Activated CD8-positive, alpha-beta memory T cell treated with anti-CD3 and anti-CD28 coated beads for 48 hours (primary cell): ENCODE measurements around the gene SIAH3.

Experiments used
- DNase-seq, 3 experiments: peaks; one replicate each; pipeline ENCODE4 v3.0.0-alpha.2; 2020; ENCODE audit warnings: low read depth in 2 of 3, low spot score in 2 of 3

The SIAH3 gene

DNA sequence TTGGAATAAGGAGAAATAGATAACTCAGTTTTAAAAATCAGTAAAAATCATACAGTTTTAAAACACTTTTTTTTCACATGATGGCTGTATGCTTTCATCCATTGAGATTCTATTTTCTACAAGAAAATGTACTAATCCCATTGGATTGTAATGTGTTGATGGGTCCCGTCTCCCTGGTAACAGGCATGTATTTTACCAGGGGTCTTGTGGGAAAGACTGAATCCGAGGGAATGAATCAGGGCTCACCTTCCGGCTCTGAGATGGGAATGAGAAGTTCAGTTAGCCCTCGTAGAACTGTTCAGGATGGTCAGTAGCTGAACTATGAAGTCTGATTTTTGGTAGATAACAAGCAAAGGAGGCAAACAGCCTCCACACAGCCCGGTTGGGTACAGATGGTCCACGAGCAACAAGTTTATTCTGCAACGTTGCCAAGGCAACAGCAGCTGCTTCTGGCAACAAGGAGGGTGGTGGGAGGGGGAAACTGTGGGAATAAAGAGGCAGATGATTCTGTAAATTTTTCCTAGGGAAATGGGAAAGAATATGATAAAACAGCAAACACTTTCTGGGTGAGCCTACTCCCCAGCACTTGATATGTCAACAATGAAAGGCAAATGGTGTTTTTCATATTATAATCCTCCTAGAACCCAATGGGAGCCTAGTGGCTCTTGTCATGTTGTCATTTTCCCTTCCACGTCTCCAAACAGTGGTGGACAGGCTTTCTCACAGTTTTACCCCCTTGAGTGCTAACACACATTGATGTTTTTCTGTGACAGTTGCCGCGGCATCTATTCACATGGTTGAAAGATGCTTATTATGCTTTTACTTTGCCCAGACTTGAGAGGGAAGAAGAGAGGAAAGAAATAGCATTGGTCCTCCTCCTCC, 12.4 kb upstream of the SIAH3 start:
- no peak for DNase-seq

DNA sequence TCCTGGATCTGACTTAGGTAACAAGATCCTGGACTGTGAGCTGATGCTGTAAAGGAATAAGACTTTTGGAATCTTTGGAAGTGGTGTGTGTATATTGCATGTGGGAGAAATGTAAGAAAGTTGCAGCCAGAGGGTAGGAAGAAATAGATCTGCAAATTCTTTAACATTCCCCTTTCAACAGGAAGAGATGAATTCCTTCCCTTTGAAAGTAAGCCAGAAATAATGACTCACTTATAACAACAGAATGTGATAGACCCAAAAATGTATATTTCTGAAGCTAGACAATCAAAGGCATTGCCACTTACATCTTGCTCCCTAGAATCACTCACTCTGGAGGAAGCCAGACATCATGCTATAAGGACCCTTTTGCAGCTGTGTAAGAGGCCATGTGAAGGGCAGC, 9.8 kb upstream of the SIAH3 start:
- no peak for DNase-seq

DNA sequence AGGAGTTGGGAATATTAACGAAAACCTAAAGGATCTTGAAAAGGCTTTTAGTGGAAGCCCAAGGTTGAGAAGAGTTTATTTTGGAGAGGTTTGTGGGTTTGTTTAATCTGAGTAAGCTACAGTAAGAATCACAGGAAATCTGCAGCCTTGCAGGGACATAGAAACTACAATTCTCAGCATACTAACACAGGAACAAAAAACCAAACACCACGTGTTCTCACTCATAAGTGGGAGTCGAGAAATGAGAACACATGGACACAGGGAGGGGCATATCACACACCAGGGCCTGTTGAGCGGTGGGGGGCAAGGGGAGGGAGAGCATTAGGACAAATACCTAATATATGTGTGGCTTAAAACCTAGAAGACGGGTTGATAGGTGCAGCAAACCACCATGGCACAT, 8.7 kb upstream of the SIAH3 start:
- no peak for DNase-seq

DNA sequence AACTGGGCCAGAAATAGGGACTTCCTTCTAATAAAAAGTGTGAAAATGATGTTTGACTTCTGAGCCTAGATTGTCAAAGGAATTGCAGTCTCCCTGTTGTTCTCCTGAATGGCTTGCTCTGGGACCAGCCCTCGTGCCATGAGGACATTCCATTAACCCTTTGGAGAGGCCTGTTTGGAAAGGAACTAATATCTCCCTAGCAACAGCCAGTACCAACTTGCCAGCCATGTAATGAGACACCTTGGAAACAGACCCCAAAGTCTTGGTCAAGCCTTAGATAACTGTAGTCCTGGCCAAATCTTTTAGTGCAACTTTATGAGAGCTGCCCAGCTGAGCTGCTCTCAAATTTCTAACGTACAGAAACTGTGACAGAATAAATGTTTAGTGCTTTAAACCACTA, 8.2 kb upstream of the SIAH3 start:
- DNase-seq = no peak

DNA sequence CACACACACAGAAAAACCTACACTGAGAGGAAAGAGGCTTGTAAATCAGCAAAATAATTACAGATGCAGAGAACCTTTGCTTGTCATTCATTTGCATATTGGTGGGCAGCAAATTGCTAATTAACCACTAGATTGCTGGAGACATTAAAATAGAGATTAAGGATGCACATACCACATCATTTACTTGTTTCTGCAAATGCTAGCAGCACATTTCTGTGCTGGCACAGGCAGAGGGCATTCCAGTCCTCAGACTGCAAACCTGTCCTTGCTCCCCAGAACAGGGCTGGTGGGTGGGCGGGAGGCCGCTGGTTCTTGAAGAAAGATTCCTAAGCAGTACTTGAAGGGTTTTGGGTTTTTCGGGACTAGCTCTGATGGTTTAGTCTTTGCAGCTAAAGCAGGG, 941 bp upstream of the SIAH3 start:
- no peak for DNase-seq

DNA sequence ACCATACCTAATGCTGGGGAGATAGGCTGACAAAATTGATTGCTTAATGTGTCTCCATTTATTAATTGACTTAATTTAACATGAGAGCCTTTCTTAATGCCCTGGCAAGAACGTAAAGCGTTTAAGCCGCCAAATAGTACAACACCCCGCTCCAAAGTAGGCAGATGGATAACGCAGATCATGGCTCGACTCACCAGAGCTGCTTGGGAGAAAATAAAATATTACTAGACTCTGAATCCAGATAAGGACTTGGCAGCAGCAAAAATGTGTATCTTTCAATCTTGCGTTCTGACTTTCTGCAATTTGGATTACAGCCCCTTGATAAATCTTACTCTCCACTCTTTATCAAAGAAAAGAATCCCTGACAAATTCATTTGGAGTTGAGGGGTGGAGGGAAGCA, 403 bp upstream of the SIAH3 start:
- DNase-seq = no peak

DNA sequence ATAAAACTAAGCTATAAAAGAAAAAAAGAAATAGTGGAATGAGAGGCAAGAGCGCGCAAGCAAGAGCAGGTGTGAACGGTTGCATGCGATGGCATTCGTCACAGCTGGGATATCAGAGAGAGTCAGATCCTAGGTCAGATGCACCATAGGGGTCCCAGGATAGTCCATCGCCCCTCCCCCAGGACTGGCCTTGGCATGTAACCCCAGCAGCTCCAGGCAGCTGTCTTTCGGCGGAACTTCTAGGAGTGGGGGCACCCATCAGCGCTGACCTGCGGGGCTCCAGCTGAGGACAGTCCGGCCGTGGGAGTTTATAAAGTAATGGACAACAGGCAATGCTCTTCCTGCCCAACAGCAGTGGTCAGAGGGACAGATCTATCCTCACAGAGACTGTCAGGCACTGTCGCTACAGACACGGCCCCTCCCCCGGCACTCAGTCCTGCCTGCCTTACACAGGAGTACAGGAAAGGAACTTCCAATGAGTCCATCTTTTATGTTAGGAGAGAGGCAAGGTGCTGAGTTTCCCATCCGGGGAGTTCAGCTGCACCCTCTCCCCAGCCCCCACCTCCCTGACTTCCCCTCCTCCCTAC, 1.4 kb downstream of the SIAH3 start:
- no peak for DNase-seq

DNA sequence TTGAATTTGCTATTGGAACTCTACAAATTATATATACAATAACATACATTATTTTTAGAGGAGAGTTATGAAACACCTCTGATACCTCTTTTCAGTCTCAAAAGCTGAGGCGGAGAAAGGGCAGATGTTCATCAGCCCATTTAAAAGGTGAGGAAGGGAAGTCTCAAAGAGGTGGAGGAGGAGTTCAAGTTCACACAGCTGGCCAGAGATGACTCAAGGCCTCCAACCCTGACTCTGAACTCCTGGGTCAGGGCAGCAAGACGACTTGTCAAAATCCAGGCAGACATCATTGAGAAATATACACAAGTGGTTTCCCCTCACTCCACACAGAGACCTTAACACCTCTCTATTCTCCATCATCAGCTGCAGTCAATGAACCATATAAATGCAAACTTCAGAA, 2.1 kb downstream of the SIAH3 start:
- DNase-seq = no peak

DNA sequence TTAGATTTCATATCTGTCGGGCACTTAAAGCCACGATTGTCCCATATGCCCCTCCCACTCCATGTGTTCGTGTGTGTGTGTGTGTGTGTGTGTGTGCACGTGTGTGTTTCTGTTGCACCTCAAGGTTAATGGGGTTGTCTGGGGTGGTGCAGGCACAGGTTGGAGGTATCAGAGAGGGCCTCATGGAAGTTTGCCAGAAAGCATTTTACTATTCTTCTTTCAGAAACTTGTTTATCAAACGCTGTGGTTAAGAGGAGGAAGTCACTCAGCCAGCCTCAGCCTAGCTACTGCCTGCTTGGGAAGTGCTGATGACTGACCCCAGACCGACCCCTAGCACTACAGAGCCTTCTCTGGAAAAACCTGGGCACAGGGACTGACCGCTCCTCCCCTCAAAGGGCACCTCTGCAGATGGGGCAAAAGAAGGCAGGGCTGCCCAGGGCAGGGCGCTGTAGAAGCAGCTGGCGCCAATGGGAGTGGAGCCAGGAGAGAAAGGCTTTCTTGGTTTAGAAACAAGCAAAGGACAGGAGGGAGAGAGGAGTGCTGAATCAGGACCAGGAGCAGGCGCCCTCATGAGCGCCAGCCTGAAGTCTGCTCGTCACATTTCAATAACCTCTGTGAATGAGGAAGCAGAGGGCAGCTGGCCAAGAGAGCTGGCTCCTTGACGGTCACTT, 3.9 kb downstream of the SIAH3 start:
- no peak for DNase-seq

DNA sequence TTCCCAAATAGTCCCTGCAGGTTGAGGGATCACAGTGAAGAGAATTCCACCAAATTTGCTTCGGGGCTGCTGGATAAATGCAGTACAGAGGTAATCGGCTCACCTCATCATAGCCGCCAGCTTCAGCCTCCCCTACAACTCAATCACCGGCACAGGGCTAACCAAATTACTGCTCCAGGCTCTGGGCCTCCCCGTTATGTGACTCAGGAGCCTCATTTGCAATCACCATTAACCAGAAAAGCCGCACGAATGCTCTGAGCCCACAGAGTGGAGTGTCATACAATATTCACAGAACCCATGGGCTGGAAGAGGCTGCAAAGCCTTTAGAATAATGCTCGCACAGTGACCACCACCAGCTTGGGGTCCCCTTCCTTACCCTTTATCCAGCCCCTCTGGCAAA, 4.9 kb downstream of the SIAH3 start:
- no peak for DNase-seq

DNA sequence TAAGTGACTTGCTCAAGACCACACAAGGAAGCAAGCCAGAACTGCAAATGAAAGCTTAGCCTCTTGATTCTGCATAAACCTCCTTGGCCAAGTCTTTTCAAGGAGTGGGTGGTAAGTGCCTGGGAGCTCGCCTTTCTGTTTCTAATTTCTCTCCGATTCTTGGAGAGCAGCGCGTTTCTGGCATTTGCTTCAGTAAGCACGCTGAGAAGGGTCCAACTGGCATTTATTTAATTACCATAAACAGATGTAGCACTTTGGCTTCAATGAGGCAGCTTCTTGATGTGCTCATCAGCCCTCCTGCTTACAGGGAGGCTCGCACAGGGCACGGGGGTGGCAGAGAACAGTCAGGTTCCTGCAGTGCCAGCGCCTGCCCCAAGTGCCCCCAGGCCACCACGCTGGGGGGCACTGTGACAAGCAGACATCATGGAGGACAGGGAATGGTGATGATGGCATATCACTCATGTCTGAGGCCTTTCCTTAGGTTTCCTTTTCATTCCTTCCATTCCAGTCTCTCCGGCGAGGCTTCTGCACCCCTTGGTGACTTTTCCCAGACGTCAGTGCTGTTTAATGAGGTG, 13.3 kb downstream of the SIAH3 start:
- no peak for DNase-seq

DNA sequence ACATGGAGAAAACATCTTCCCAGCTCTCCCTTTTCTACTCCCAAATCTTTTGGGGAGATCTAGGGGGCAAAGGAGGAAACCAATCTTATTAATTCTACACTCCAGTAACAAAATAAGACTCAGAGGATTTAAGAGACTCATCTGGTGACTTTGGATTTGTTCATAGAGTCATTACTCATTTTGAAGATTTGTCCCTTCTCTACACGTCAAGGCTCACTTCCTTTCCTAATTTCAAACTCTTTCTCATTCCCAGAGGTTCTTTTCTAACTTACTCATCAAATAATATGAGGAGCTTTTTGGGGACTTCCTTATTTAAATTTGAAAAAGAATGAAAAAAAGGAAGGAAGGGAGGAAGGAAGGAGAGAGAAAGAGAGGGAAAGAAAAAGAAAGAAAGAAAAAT, 14.4 kb downstream of the SIAH3 start:
- no peak for DNase-seq

DNA sequence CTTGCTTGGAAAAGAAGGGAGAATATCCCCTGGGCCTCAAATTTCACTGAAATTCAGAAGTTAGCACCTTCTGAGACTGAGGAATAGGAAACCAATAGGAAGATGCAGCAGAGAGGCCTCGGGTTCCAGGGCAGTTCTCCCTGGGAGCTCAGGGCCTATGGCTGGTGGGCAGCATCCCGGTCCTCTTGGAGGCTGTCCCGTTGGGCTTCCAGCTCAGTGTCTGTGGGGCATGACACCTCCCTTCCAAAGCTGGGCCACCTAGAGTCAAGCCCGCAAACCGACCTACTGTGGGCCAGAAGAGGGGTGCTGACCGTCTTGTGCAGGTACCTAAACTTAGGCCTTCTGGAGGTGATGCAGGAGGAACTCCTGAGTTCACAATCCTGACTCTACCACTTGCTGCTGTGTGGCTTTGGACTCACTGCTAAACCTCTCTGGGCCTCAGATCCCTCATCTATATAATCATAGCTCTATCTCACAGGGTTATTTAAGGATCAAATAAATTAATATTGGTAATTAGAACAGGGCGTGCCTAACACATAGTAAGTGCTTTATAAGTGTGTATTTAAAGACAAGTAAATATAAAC, 17.1 kb downstream of the SIAH3 start:
- no peak for DNase-seq

DNA sequence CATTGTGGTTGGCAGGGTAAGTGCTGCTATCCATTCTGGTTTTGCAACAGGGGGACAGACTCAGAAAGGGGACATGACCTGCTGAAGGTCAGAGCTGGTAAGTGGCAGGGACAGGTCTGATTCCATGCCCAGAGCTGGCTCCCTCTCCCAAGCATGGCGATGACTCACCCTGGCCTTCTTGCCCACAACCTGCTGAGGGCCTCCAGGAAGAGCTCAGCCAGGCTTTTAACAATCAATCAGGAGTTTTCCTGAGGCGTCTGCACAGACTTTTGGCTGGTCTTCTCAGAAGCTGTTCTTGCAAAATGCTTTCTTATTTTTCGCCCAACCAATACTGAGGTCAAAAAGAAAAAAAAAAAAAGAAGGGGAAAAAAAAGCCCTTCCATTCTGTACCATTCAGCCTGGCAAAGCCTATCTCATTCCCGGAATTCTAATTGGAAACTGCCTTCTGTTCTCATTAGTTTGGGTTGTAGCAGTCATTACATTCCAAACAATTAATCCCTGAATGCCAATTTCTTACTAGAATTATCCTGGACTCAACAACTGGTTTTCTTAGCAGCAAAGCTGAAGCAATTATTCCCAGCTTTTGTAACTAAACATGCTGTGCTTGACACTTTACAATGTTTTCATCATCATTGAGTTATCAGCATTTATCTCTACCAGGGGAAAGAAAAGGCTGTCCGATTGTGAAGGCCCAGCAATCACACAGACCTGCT, 17.7 kb downstream of the SIAH3 start:
- DNase-seq = no peak

DNA sequence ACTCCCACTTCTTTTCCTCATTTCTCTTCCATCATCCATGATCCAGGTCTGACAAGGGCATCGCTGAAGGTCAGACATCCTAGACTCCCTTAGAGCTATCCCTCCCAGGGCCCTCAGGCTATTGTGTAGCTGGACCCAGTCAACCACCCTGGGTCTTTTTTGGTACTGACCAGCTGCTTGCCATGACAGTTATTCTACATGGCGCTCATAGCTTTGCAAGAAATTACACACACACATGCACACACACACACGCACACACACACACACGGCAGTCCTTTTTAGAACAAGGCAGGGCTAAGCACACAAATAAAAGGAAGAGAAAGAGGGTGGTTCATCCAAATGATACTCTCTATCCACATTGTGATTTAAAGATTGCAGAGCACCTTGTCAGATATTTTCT, 18.3 kb downstream of the SIAH3 start:
- DNase-seq = no peak

DNA sequence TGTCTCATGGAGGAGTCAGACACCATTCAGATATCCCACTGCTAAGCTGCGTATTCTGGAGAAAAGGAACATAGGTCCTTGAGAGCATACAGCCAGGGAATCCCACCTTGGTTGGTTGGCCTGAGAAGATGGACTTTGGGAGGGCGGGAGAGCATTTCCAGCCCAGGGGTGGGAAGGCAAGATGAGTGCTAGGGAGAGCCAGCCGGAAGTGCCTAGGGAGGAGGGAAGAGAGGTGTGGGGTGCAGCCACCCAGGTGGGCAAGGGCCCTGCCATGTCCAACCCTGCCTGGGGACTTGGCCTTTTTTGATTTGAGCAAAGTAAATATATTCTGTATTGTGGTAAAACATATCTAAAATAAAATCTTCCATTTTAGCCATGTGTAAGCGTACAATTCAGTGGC, 19.7 kb downstream of the SIAH3 start:
- DNase-seq = no peak

DNA sequence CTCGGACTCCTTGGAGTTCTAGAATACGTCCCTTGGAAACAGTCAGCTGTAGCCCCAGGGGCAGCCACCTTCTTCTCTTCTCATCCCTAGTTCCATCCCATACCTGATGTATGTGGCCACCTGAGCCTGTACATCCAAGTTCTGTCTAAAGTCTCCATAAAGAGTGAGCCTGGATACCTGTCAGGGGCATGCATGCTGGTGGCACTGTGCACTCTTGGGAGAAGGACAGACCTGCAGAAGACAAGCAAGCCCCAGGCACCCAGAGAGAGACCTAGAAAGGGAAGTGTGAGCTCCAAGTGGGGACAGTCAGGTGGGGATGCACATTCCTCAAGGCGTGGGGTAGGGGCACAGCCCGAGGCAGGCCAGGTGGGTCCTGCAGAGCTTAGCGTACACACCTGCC, 21.4 kb downstream of the SIAH3 start:
- no peak for DNase-seq

DNA sequence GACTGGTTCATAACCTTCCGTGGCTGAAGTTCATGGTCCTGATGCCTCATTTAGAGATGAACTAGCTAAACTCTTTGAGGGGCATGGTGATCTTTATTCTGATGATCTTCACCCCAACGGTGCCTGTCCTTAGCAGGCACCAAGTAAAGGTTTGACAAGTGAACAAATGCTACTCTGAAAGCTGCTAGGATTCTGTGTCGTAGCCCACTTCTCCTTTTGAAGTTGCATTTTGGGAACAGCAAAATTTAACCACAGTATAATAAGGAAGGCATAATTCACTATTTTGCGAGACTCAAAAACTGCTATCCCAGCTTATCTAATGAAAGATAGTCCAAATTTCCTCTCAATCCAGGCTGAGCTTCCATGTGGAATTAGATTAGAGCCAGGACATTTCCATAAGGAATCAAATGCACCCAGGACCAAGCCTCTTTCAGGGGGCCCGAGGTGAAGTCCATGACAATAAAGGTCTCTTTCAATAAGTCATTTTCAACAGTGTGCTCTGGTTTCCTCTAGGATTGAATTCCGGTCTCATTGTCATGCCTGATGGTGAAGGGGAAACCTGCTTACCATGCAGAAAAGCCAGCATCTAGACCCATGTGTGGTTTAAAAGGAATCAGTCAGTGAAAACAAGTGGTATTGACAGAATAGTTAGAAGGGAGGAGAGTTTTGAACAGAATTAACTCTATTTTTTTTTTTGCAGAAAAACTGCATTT, 23.1 kb downstream of the SIAH3 start:
- no peak for DNase-seq

DNA sequence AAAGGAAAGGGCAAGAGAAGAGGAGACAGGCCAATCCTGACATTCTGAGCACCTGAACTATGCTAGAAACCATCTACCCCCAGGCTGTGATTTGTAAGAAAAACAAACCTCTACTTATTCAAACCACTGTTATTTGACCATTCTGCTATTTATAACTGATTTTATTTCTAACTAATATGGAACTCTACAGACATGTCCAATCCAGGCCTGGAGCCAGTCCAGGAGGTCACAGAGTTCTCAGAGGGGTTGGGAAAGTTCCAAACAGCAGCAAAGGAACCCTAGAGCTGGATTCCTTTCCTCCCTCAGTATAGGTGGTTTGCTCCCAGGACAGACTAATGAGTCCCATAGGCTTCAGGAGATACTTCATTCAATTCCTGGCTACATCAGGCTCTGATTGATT, 24.2 kb downstream of the SIAH3 start:
- no peak for DNase-seq

DNA sequence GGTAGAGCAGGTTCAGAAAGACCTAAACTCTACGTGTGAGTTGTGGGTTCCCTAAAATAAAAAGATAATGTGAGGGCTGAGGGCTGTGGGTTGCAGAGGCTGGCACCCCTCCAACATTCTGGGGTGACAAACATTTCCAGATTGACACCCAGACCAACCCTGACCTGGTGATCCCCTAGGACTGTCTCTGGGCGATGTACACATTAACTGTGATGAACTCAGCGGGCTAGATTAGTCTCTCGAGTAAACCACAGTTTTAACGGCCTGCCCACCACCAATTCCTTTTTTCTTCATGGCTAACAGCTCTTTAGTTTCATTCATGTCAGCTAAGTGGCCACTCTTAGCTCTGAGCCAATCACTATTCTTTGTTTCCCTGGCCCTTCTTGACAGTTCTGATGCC, 24.8 kb downstream of the SIAH3 start:
- DNase-seq = no peak

DNA sequence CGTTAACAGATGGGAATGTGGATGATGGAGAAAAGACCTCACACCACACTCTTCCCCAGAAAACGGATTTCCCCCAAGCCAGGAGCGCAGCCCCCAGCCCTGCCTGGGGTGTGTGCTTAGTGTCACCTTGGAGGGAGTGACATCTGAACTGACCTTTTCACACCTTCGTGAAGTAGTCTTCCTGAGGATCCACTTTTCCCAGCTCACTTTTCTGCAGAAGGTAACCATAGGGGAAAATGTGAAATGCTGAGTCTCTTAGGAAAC, 26.2 kb downstream of the SIAH3 start:
- no peak for DNase-seq
